Aortic smooth muscle cell (primary cell): ENCODE data around the gene HDLBP. TPM values are rescaled to one million over a fixed set of nuclear protein-coding genes. Genes with fewer than 3 reads are reported as not detected.

Experiments
- total RNA-seq: library from RNA; depleted of rRNA; stranded (reverse); fragments of >200 nt; gene quantifications from 2 replicates; pipeline ENCODE4 v1.2.3, GENCODE V29; 2014

The HDLBP gene
- 1,359 and 1,448 TPM in 2 replicates for total RNA-seq

DNA sequence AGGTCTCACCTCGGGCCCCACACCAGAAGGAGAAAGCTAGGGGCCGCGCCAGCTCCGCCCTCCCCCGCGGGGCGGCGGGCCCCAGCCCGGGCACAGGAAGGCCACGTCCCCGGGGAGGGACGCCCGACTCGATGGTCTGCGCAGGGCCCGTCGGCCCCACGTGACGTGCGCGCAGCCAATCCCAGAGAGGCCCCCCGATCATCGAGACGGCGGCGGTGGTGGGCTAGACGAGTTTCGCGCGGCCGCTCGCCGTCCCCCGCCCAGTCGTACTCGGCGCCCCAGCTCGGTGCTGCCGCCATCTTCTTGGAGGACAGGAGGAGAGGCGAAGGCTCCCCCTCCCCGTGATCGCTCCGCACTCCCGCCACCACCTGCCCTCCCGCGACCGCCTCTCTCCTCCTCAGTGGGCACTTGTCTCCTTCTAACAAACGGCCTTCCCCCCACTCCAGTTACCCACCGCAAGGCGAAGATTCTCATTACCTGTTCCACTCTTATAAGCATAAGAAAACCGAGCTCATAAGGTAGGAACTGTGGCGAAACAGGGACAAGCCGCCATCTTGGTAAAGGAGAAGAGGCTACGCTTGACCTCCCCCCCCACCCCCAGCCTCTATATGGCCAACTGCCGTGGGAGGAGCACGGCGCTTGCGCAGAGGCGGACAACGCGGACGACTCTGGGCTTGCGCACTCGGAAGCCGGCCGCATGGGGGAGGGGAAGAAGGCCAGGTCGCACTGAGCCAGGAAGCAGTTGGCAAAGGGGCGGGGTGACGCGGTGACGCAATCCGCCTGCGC lies at the start of gene HDLBP:
TSS of gene HDLBP (minus strand) at position 580 of the 786 bp plus-strand sequence. CDS start 48,803 bp downstream, outside the sequence.

DNA sequence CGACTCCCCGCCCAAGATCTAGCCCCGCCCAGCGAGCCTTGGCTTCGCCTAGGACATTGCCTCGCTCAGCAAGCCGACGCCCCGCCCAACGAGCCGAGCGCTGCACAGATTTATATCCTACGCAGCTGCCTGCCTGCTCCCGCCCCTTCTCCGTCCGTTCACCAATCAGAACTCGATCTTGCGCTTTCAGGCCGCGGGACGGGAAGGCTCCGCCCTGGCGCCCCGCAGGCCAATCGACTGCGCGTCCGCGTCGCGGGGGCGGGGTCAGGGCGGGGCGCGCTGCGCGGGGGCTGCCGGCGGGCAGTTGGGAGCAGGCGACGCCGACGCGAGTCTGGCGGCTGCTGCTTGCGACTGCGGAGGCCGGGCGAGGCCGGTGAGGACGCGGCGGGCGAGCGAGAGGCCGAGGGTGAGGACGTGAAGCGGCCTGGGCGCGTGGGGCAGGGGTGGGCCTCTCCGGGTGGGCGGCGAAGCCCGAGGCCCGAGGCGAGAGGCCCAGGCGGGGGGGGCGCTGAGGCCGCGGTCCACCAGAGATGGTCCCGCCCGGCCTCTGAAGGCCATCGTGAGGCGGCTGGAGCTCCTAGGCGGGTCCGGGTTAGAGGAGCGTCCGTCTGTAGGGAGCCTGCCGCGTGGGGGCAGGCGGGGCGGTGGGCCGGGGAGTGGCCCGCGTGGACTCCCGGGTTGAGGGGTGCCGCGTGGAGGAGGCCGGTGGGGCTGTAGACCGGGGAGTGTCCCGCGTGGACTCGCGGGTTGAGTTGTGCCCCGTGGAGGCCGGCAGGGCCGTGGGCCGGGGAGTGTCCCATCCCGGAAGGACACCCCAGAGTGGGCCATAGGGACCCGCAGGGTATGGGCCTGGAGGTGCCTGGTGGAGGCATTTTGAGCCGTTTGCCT lies 40.8 kb upstream of the HDLBP start, which contains the start of gene FARP2:
TSS of gene FARP2 (plus strand) at position 303 of the 888 bp plus-strand sequence. CDS start 16,823 bp downstream, outside the sequence.

GRCh38 chr2:241315879-241316631 lies 583 bp upstream of the HDLBP start, which contains the start of gene SEPTIN2:
Gene SEPTIN2, plus strand, starts transcription at chr2:241315925. Its CDS starts 8,308 bp downstream, at chr2:241324233.

GRCh38 chr2:241188361-241189092 lies 126.9 kb downstream of the HDLBP start, which contains the start of gene ANO7:
Gene ANO7, plus strand, starts transcription at chr2:241188677. Its CDS starts 1,387 bp downstream, at chr2:241190064.

Other genes with a start within 250 kb of the HDLBP start
- 29.3 and 34.0 TPM in 2 replicates for gene MTERF4, start 213.4 kb downstream of the HDLBP start, total RNA-seq
- gene PASK, start 166.2 kb downstream of the HDLBP start, total RNA-seq, result 2.4 and 3.7 TPM in 2 replicates
- gene PPP1R7, start 165.2 kb downstream of the HDLBP start, total RNA-seq, result 76.7 and 104 TPM in 2 replicates
- gene ANO7, start 127.0 kb downstream of the HDLBP start, total RNA-seq, result 0.25 and 0.40 TPM in 2 replicates
- 551 and 552 TPM in 2 replicates for gene SEPTIN2, start 253 bp upstream of the HDLBP start, total RNA-seq
- 37.1 and 50.5 TPM in 2 replicates for gene FARP2, start 40.6 kb upstream of the HDLBP start, total RNA-seq
- 123 and 138 TPM in 2 replicates for gene STK25, start 192.9 kb upstream of the HDLBP start, total RNA-seq
- gene BOK, start 243.1 kb upstream of the HDLBP start, total RNA-seq, result 4.0 and 4.9 TPM in 2 replicates